Measurements from ENCODE around the gene CWC22. TPM values are rescaled to one million over a fixed set of nuclear protein-coding genes. Genes with fewer than 3 reads are reported as not detected.

Gene CWC22
- total RNA-seq, 1 donor: 12.7 TPM

- Histone ChIP-seq H3K4me3 (ENCODE audit: low read length) (no peak overlapping the region), H3K27me3 (ENCODE audit: insufficient read depth, low read length) (no peaks in the 10 kb centered on the region), H3K4me1 (ENCODE audit: insufficient read depth, low read length) (no peaks in the 10 kb centered on the region), H3K9me3 (ENCODE audit: low read depth, low read length) (no peaks in the 10 kb centered on the region)
Measured at GRCh38 chr2:179910735-179911113, 96.4 kb downstream of the CWC22 start.

GRCh38 chr2:179909845-179910734 is 97.0 kb downstream of the CWC22 start:
- Histone ChIP-seq H3K9me3 (ENCODE audit: low read depth, low read length) (no peaks in the 10 kb centered on the region), H3K4me3 (ENCODE audit: low read length) (no peak overlapping the region), H3K27me3 (ENCODE audit: insufficient read depth, low read length) (no peaks in the 10 kb centered on the region), H3K4me1 (ENCODE audit: insufficient read depth, low read length) (no peaks in the 10 kb centered on the region)

- Histone ChIP-seq H3K27me3 (ENCODE audit: insufficient read depth, low read length) (no peaks in the 10 kb centered on the region), H3K4me3 (ENCODE audit: low read length) (no peak overlapping the region), H3K4me1 (ENCODE audit: insufficient read depth, low read length) (no peaks in the 10 kb centered on the region), H3K9me3 (ENCODE audit: low read depth, low read length) (no peaks in the 10 kb centered on the region)
Measured at GRCh38 chr2:179900655-179901054, 106.4 kb downstream of the CWC22 start.

- Histone ChIP-seq H3K9me3 (ENCODE audit: low read depth, low read length) (no peaks in the 10 kb centered on the region), H3K27me3 (ENCODE audit: insufficient read depth, low read length) (no peaks in the 10 kb centered on the region), H3K4me3 (ENCODE audit: low read length) (no peak overlapping the region), H3K4me1 (ENCODE audit: insufficient read depth, low read length) (no peaks in the 10 kb centered on the region)
Measured at GRCh38 chr2:179899666-179900065, 107.4 kb downstream of the CWC22 start.

GRCh38 chr2:179898873-179899272 is 108.2 kb downstream of the CWC22 start:
- Histone ChIP-seq H3K4me3 (ENCODE audit: low read length) (no peak overlapping the region), H3K9me3 (ENCODE audit: low read depth, low read length) (no peaks in the 10 kb centered on the region), H3K4me1 (ENCODE audit: insufficient read depth, low read length) (no peaks in the 10 kb centered on the region), H3K27me3 (ENCODE audit: insufficient read depth, low read length) (no peaks in the 10 kb centered on the region)

Other genes starting within 250 kb of the CWC22 start
- gene ZNF385B, start 145.7 kb downstream of the CWC22 start, total RNA-seq: not detected

Data from mononuclear cell (primary cell).